Measurements from ENCODE around the gene ILF3.

The ILF3 gene

DNA sequence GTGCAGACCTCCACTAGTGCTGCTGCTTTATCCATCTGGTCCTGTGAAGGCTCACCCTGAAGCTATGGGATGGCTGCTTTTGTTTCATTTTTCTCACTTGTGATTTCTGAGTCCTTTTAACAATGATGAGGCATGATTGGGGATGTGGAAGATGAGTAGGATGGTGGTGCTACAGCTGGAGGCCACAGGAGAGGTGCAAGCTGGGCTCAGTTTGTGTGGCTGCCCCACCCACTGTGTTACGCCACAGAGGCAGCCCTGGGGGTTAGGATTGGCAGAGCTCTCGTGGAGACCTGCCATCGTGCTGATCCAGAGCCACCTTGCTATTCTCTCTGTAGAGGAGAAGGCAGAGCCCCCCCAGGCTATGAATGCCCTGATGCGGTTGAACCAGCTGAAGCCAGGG is 27.5 kb downstream of the ILF3 start:
- Histone ChIP-seq H3K27me3 (ENCODE audit: control insufficient read depth, low read length) (no peaks in the 10 kb centered on the region), H3F3A (ENCODE audit: control insufficient read depth, insufficient read depth) (peaks cover 6% of the 10 kb centered on the region), H3K4me2 (ENCODE audit: low read length) (no peak overlapping the region), H4K20me1 (ENCODE audit: control insufficient read depth, insufficient read depth, low read depth, low read length) (peaks cover 7% of the 10 kb centered on the region; the same call in 1 of the 2 replicates), H3K9me2 (replicated peaks; ENCODE audit: control insufficient read depth, low read length) (no peaks in the 10 kb centered on the region), H3K36me3 (ENCODE audit: control insufficient read depth, low read length) (peaks cover 99% of the 10 kb centered on the region), H3K79me2 (ENCODE audit: control insufficient read depth, low read length) (peaks cover 77% of the 10 kb centered on the region), H3K27ac (ENCODE audit: low read depth, low read length) (no peak overlapping the region), H3K9me3 (ENCODE audit: control insufficient read depth, insufficient read depth, low read length) (no peaks in the 10 kb centered on the region), H3K4me3 (ENCODE audit: low read length) (no peak overlapping the region), H3K4me1 (ENCODE audit: control insufficient read depth, low read length) (no peaks in the 10 kb centered on the region)
- TF ChIP-seq EZH2phosphoT487 (IDR thresholded peaks at IDR 0.05; ENCODE audit: borderline replicate concordance, low read length): no peak
- TF ChIP-seq, protein P1, sequence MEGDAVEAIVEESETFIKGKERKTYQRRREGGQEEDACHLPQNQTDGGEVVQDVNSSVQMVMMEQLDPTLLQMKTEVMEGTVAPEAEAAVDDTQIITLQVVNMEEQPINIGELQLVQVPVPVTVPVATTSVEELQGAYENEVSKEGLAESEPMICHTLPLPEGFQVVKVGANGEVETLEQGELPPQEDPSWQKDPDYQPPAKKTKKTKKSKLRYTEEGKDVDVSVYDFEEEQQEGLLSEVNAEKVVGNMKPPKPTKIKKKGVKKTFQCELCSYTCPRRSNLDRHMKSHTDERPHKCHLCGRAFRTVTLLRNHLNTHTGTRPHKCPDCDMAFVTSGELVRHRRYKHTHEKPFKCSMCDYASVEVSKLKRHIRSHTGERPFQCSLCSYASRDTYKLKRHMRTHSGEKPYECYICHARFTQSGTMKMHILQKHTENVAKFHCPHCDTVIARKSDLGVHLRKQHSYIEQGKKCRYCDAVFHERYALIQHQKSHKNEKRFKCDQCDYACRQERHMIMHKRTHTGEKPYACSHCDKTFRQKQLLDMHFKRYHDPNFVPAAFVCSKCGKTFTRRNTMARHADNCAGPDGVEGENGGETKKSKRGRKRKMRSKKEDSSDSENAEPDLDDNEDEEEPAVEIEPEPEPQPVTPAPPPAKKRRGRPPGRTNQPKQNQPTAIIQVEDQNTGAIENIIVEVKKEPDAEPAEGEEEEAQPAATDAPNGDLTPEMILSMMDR (IDR thresholded peaks at IDR 0.05; ENCODE audit: low read depth, low read length, poor library complexity, severe bottlenecking): no peak

DNA sequence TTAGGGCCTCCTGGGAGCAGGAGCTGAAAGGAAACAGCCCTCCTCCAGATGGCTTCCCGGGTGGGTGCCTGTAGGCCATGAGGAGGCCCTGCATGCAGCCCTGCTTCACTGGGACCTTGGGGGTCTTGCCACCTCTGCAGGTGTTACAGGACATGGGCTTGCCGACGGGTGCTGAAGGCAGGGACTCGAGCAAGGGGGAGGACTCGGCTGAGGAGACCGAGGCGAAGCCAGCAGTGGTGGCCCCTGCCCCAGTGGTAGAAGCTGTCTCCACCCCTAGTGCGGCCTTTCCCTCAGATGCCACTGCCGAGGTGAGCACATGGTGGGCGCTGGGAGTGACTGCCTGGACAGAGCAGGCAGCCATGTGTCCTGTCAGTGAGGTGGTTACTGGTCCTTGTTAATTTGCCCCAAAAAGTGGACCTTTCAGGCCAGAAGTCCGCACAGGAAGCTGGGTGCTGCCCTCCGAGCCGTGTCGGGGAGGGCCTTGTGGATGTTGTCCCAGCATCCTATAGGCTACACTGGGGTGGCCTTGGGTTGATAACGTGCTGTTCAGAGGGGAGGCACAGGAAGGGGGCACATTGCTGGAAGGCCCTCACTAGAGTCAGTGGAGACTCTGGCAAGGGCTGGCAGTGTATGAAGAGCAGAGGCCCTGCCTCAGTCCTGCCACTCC is 28.4 kb downstream of the ILF3 start:
- Histone ChIP-seq H3K9me3 (ENCODE audit: control insufficient read depth, insufficient read depth, low read length) (no peaks in the 10 kb centered on the region), H3K9me2 (replicated peaks; ENCODE audit: control insufficient read depth, low read length) (no peaks in the 10 kb centered on the region), H3F3A (ENCODE audit: control insufficient read depth, insufficient read depth) (peaks cover 6% of the 10 kb centered on the region), H3K4me3 (ENCODE audit: low read length) (no peak overlapping the region), H3K27ac (ENCODE audit: low read depth, low read length) (no peak overlapping the region), H3K27me3 (ENCODE audit: control insufficient read depth, low read length) (no peaks in the 10 kb centered on the region), H4K20me1 (ENCODE audit: control insufficient read depth, insufficient read depth, low read depth, low read length) (peaks cover 7% of the 10 kb centered on the region; the same call in 1 of the 2 replicates), H3K4me1 (ENCODE audit: control insufficient read depth, low read length) (no peaks in the 10 kb centered on the region), H3K79me2 (ENCODE audit: control insufficient read depth, low read length) (peaks cover 72% of the 10 kb centered on the region), H3K4me2 (ENCODE audit: low read length) (no peak overlapping the region), H3K36me3 (ENCODE audit: control insufficient read depth, low read length) (peaks cover 98% of the 10 kb centered on the region)
- TF ChIP-seq, protein P1 (IDR thresholded peaks at IDR 0.05; ENCODE audit: low read depth, low read length, poor library complexity, severe bottlenecking): no peak
- TF ChIP-seq EZH2phosphoT487 (IDR thresholded peaks at IDR 0.05; ENCODE audit: borderline replicate concordance, low read length): no peak

DNA sequence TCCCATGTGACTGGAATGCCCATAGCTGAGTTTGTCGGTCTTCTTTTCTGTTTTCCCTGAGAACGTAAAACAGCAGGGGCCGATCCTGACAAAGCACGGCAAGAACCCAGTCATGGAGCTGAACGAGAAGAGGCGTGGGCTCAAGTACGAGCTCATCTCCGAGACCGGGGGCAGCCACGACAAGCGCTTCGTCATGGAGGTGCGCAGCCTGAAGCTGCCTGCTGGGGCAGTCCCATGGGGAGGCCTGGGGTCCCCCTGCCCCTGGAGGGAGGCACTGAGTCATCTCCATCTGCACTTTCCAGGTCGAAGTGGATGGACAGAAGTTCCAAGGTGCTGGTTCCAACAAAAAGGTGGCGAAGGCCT is 28.9 kb downstream of the ILF3 start:
- no peak overlapping the region for H3K27ac ChIP-seq (ENCODE audit: low read depth, low read length)
- H4K20me1 ChIP-seq (ENCODE audit: control insufficient read depth, insufficient read depth, low read depth, low read length): peaks cover 7% of the 10 kb centered on the region; the same call in 1 of the 2 replicates
- no peaks in the 10 kb centered on the region for H3K27me3 ChIP-seq (ENCODE audit: control insufficient read depth, low read length)
- H3K4me3 ChIP-seq (ENCODE audit: low read length): no peak overlapping the region
- TF ChIP-seq EZH2phosphoT487 (IDR thresholded peaks at IDR 0.05; ENCODE audit: borderline replicate concordance, low read length): no peak
- H3K4me2 ChIP-seq (ENCODE audit: low read length): no peak overlapping the region
- no peaks in the 10 kb centered on the region for H3K4me1 ChIP-seq (ENCODE audit: control insufficient read depth, low read length)
- H3K36me3 ChIP-seq (ENCODE audit: control insufficient read depth, low read length): peaks cover 98% of the 10 kb centered on the region
- H3K9me2 ChIP-seq (replicated peaks; ENCODE audit: control insufficient read depth, low read length): no peaks in the 10 kb centered on the region
- no peaks in the 10 kb centered on the region for H3K9me3 ChIP-seq (ENCODE audit: control insufficient read depth, insufficient read depth, low read length)
- peaks cover 69% of the 10 kb centered on the region for H3K79me2 ChIP-seq (ENCODE audit: control insufficient read depth, low read length)
- H3F3A ChIP-seq (ENCODE audit: control insufficient read depth, insufficient read depth): peaks cover 6% of the 10 kb centered on the region

DNA sequence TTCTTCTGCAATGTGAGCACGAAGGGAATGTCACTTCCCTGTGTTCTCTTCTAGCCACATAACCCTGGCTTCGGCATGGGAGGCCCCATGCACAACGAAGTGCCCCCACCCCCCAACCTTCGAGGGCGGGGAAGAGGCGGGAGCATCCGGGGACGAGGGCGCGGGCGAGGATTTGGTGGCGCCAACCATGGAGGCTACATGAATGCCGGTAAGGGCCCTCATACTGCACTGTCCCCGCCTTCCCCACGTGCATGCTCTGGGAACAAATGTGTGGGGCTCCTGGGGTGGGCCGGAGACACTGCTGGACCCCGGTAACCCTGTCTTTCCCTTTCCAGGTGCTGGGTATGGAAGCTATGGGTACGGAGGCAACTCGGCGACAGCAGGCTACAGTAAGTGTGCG is 29.4 kb downstream of the ILF3 start:
- TF ChIP-seq, protein P1 (IDR thresholded peaks at IDR 0.05; ENCODE audit: low read depth, low read length, poor library complexity, severe bottlenecking): no peak
- no peak for TF ChIP-seq EZH2phosphoT487 (IDR thresholded peaks at IDR 0.05; ENCODE audit: borderline replicate concordance, low read length)
- Histone ChIP-seq H3F3A (ENCODE audit: control insufficient read depth, insufficient read depth) (peaks cover 6% of the 10 kb centered on the region), H3K27me3 (ENCODE audit: control insufficient read depth, low read length) (no peaks in the 10 kb centered on the region), H3K9me3 (ENCODE audit: control insufficient read depth, insufficient read depth, low read length) (no peaks in the 10 kb centered on the region), H3K36me3 (ENCODE audit: control insufficient read depth, low read length) (peaks cover 98% of the 10 kb centered on the region), H3K27ac (ENCODE audit: low read depth, low read length) (no peak overlapping the region), H4K20me1 (ENCODE audit: control insufficient read depth, insufficient read depth, low read depth, low read length) (peaks cover 7% of the 10 kb centered on the region; the same call in 1 of the 2 replicates), H3K4me1 (ENCODE audit: control insufficient read depth, low read length) (no peaks in the 10 kb centered on the region), H3K4me2 (ENCODE audit: low read length) (no peak overlapping the region), H3K9me2 (replicated peaks; ENCODE audit: control insufficient read depth, low read length) (no peaks in the 10 kb centered on the region), H3K79me2 (ENCODE audit: control insufficient read depth, low read length) (peaks cover 66% of the 10 kb centered on the region), H3K4me3 (ENCODE audit: low read length) (no peak overlapping the region)
